IPS-20b (cell line): ENCODE data around the gene BBX.

ENCODE experiments used
- H3K27ac ChIP-seq: one replicate; pipeline ENCODE4 v1.5.1; 2013; ENCODE audit warnings: low read length
- H3K27me3 ChIP-seq: 2 replicates; pipeline ENCODE4 v1.6.1; 2013; ENCODE audit warnings: mild to moderate bottlenecking, low read length, inconsistent platforms; ENCODE audit not compliant: insufficient read depth
- H3K36me3 ChIP-seq: 2 replicates; pipeline ENCODE4 v1.6.1; 2013; ENCODE audit warnings: low read depth, mild to moderate bottlenecking, inconsistent platforms, low read length, moderate library complexity; ENCODE audit not compliant: insufficient read depth
- H3K4me1 ChIP-seq: 2 replicates; pipeline ENCODE4 v1.6.1; 2013; ENCODE audit warnings: mild to moderate bottlenecking, control low read depth, inconsistent platforms, low read length, moderate library complexity; ENCODE audit not compliant: insufficient read depth
- H3K4me3 ChIP-seq: 2 replicates; pipeline ENCODE4 v1.5.1; 2013; ENCODE audit warnings: mild to moderate bottlenecking, low read length, inconsistent platforms
- H3K9ac ChIP-seq: 2 replicates; pipeline ENCODE4 v1.6.1; 2013; ENCODE audit warnings: low read depth, mild to moderate bottlenecking, inconsistent platforms, low read length, moderate library complexity
- H3K9me3 ChIP-seq: 2 replicates; pipeline ENCODE4 v1.6.1; 2013; ENCODE audit warnings: mild to moderate bottlenecking, low read depth, low read length, inconsistent platforms; ENCODE audit not compliant: insufficient read depth

The BBX gene

GRCh38 chr3:107813026-107813425 lies 290.3 kb downstream of the BBX start:
- Histone ChIP-seq H3K27ac (no peak overlapping the region), H3K36me3 (no peaks in the 10 kb centered on the region), H3K9me3 (no peaks in the 10 kb centered on the region), H3K9ac (no peak overlapping the region), H3K4me1 (no peaks in the 10 kb centered on the region), H3K4me3 (no peak overlapping the region), H3K27me3 (no peaks in the 10 kb centered on the region)

- Histone ChIP-seq H3K9ac (no peak overlapping the region), H3K27me3 (no peaks in the 10 kb centered on the region), H3K36me3 (no peaks in the 10 kb centered on the region), H3K27ac (no peak overlapping the region), H3K4me3 (no peak overlapping the region), H3K9me3 (no peaks in the 10 kb centered on the region), H3K4me1 (no peaks in the 10 kb centered on the region)
Measured at GRCh38 chr3:107816107-107816506, 293.3 kb downstream of the BBX start.

- no peak overlapping the region for H3K27ac ChIP-seq
- H3K4me1 ChIP-seq, result no peaks in the 10 kb centered on the region
- H3K36me3 ChIP-seq, result no peaks in the 10 kb centered on the region
- H3K27me3 ChIP-seq, result no peaks in the 10 kb centered on the region
- H3K9ac ChIP-seq, result no peak overlapping the region
- no peak overlapping the region for H3K4me3 ChIP-seq
- no peaks in the 10 kb centered on the region for H3K9me3 ChIP-seq
Measured at GRCh38 chr3:107817076-107817475, 294.3 kb downstream of the BBX start.

GRCh38 chr3:107818025-107818424 lies 295.3 kb downstream of the BBX start:
- Histone ChIP-seq H3K27me3 (no peaks in the 10 kb centered on the region), H3K36me3 (no peaks in the 10 kb centered on the region), H3K9me3 (no peaks in the 10 kb centered on the region), H3K4me1 (no peaks in the 10 kb centered on the region), H3K9ac (no peak overlapping the region), H3K4me3 (no peak overlapping the region), H3K27ac (no peak overlapping the region)

- no peak overlapping the region for H3K27ac ChIP-seq
- H3K36me3 ChIP-seq, result no peaks in the 10 kb centered on the region
- H3K27me3 ChIP-seq, result no peaks in the 10 kb centered on the region
- no peak overlapping the region for H3K9ac ChIP-seq
- no peak overlapping the region for H3K4me3 ChIP-seq
- H3K9me3 ChIP-seq, result no peaks in the 10 kb centered on the region
- H3K4me1 ChIP-seq, result no peaks in the 10 kb centered on the region
Measured at GRCh38 chr3:107819656-107820055, 296.9 kb downstream of the BBX start.

- Histone ChIP-seq H3K9me3 (no peaks in the 10 kb centered on the region), H3K9ac (no peak overlapping the region), H3K4me1 (no peaks in the 10 kb centered on the region), H3K4me3 (no peak overlapping the region), H3K36me3 (no peaks in the 10 kb centered on the region), H3K27ac (no peak overlapping the region), H3K27me3 (no peaks in the 10 kb centered on the region)
Measured at GRCh38 chr3:107822308-107822707, 299.5 kb downstream of the BBX start.

GRCh38 chr3:107824822-107825371 lies 302.1 kb downstream of the BBX start:
- Histone ChIP-seq H3K27me3 (no peaks in the 10 kb centered on the region), H3K9ac (no peak overlapping the region), H3K4me3 (no peak overlapping the region), H3K36me3 (no peaks in the 10 kb centered on the region), H3K4me1 (no peaks in the 10 kb centered on the region), H3K27ac (no peak overlapping the region), H3K9me3 (no peaks in the 10 kb centered on the region)

- Histone ChIP-seq H3K4me3 (no peak overlapping the region), H3K27ac (no peak overlapping the region), H3K27me3 (no peaks in the 10 kb centered on the region), H3K9me3 (no peaks in the 10 kb centered on the region), H3K4me1 (no peaks in the 10 kb centered on the region), H3K36me3 (no peaks in the 10 kb centered on the region), H3K9ac (no peak overlapping the region)
Measured at GRCh38 chr3:107825556-107825955, 302.8 kb downstream of the BBX start.

GRCh38 chr3:107826727-107827126 lies 304.0 kb downstream of the BBX start:
- no peak overlapping the region for H3K9ac ChIP-seq
- no peak overlapping the region for H3K4me3 ChIP-seq
- no peaks in the 10 kb centered on the region for H3K4me1 ChIP-seq
- H3K27ac ChIP-seq, result no peak overlapping the region
- no peaks in the 10 kb centered on the region for H3K27me3 ChIP-seq
- H3K36me3 ChIP-seq, result no peaks in the 10 kb centered on the region
- H3K9me3 ChIP-seq, result no peaks in the 10 kb centered on the region

- H3K4me3 ChIP-seq, result no peak overlapping the region
- H3K27me3 ChIP-seq, result no peaks in the 10 kb centered on the region
- no peaks in the 10 kb centered on the region for H3K36me3 ChIP-seq
- H3K9ac ChIP-seq, result no peak overlapping the region
- no peak overlapping the region for H3K27ac ChIP-seq
- H3K4me1 ChIP-seq, result no peaks in the 10 kb centered on the region
- H3K9me3 ChIP-seq, result no peaks in the 10 kb centered on the region
Measured at GRCh38 chr3:107829185-107829584, 306.4 kb downstream of the BBX start.

GRCh38 chr3:107831590-107831989 lies 308.8 kb downstream of the BBX start:
- Histone ChIP-seq H3K9me3 (no peaks in the 10 kb centered on the region), H3K4me1 (no peaks in the 10 kb centered on the region), H3K27ac (no peak overlapping the region), H3K36me3 (no peaks in the 10 kb centered on the region), H3K9ac (no peak overlapping the region), H3K27me3 (no peaks in the 10 kb centered on the region), H3K4me3 (no peak overlapping the region)

GRCh38 chr3:107833043-107833442 lies 310.3 kb downstream of the BBX start:
- H3K4me3 ChIP-seq, result no peak overlapping the region
- no peak overlapping the region for H3K9ac ChIP-seq
- H3K9me3 ChIP-seq, result no peaks in the 10 kb centered on the region
- no peaks in the 10 kb centered on the region for H3K27me3 ChIP-seq
- no peaks in the 10 kb centered on the region for H3K4me1 ChIP-seq
- H3K36me3 ChIP-seq, result no peaks in the 10 kb centered on the region
- H3K27ac ChIP-seq, result no peak overlapping the region
